ENCODE results near the gene ANKRD7.

ANKRD7 gene

GRCh38 chr7:118286131-118286530 is 61.6 kb downstream of the ANKRD7 start:
- Histone ChIP-seq H3K9ac (ENCODE audit: low read length) (no peak overlapping the region), H3K27me3 (ENCODE audit: control insufficient read depth in 1 of 2, insufficient read depth in 2 of 2, low read length in 2 of 2) (no peaks in the 10 kb centered on the region), H3K4me1 (ENCODE audit: insufficient read depth, low read length) (no peaks in the 10 kb centered on the region), H3K4me3 (ENCODE audit: low read depth in 1 of 2, low read length in 2 of 2) (no peak overlapping the region), H3K9me3 (ENCODE audit: low read length) (no peaks in the 10 kb centered on the region), H3K27ac (ENCODE audit: low read depth, low read length) (no peak overlapping the region), H3K36me3 (ENCODE audit: insufficient read depth, low read length) (no peaks in the 10 kb centered on the region)

DNA sequence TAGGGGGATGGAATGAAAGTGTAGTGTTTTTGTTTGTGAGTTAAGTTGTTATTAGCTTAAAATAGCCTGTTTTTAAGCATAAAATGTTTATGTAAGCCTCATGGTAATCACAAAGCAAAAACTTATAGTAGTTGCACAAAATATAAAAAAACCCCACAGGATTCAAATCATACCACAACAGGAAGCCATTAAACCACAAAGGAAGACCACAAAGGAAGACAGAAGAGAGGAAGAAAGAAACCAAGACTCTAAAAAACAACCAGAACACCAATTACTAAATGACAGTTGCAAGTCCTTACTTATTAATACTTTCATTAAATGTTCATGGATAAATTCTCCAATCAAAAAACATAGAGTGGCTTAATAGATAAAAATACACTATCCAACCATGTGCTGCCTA is 63.6 kb downstream of the ANKRD7 start:
- no peaks in the 10 kb centered on the region for H3K9me3 ChIP-seq (ENCODE audit: low read length)
- H3K9ac ChIP-seq (ENCODE audit: low read length), result no peak overlapping the region
- no peaks in the 10 kb centered on the region for H3K4me1 ChIP-seq (ENCODE audit: insufficient read depth, low read length)
- H3K27ac ChIP-seq (ENCODE audit: low read depth, low read length), result no peak overlapping the region
- H3K36me3 ChIP-seq (ENCODE audit: insufficient read depth, low read length), result no peaks in the 10 kb centered on the region
- H3K27me3 ChIP-seq (ENCODE audit: control insufficient read depth in 1 of 2, insufficient read depth in 2 of 2, low read length in 2 of 2), result no peaks in the 10 kb centered on the region
- H3K4me3 ChIP-seq (ENCODE audit: low read depth in 1 of 2, low read length in 2 of 2), result no peak overlapping the region

GRCh38 chr7:118289476-118289875 is 65.0 kb downstream of the ANKRD7 start:
- no peak overlapping the region for H3K9ac ChIP-seq (ENCODE audit: low read length)
- no peaks in the 10 kb centered on the region for H3K4me1 ChIP-seq (ENCODE audit: insufficient read depth, low read length)
- H3K4me3 ChIP-seq (ENCODE audit: low read depth in 1 of 2, low read length in 2 of 2), result no peak overlapping the region
- H3K27ac ChIP-seq (ENCODE audit: low read depth, low read length), result no peak overlapping the region
- no peaks in the 10 kb centered on the region for H3K36me3 ChIP-seq (ENCODE audit: insufficient read depth, low read length)
- H3K9me3 ChIP-seq (ENCODE audit: low read length), result no peaks in the 10 kb centered on the region
- no peaks in the 10 kb centered on the region for H3K27me3 ChIP-seq (ENCODE audit: control insufficient read depth in 1 of 2, insufficient read depth in 2 of 2, low read length in 2 of 2)
